ENCODE results near the gene FAAH2. TPM values are rescaled to one million over a fixed set of nuclear protein-coding genes. Genes with fewer than 3 reads are reported as not detected.

The FAAH2 gene
- total and polyA plus RNA-seq, 9 of the 15 experiments (the other 6 are each of a cell fraction or from before 2014, with no cell fraction given): 0.07 to 1.1 (median 0.47) TPM

GRCh38 chrX:57417827-57418226 lies 131.3 kb downstream of the FAAH2 start:
- H3K4me3 ChIP-seq: no peak overlapping the region
- H3K4me1 ChIP-seq (replicated peaks in 1 of 2; ENCODE audit: control insufficient read depth in 2 of 2, insufficient read depth in 2 of 2, low read length in 2 of 2): no peaks in the 10 kb centered on the region
- H2AFZ ChIP-seq (ENCODE audit: low read depth, low read length): no peak overlapping the region
- no peaks in the 10 kb centered on the region for H3K9me3 ChIP-seq (replicated peaks; ENCODE audit: control insufficient read depth, insufficient read depth, low read depth, low read length)
- no peaks in the 10 kb centered on the region for H3K27me3 ChIP-seq (ENCODE audit: control insufficient read depth in 2 of 2, insufficient read depth in 2 of 2, low read length in 2 of 2)
- no peaks in the 10 kb centered on the region for H3K79me2 ChIP-seq (ENCODE audit: control insufficient read depth, insufficient read depth, low read length)
- FAIRE-seq (no peak), ATAC-seq (no peak), DNase-seq (ENCODE audit: extremely low read depth in 1 of 4, low spot score in 3 of 4) (no peak)
- WGBS (ENCODE audit: insufficient coverage, low coverage, missing lambda C conversion rate): 5% methylated on average over 3 of the region's 4 CpGs
- BruUV-seq (replicated peaks): no TSS peak
- CTCF ChIA-PET (ENCODE audit: low intra/inter-chr PET ratio): no interaction called here
- no peaks in the 10 kb centered on the region for H4K20me1 ChIP-seq (replicated peaks; ENCODE audit: control insufficient read depth, insufficient read depth, low read length)
- in situ Hi-C loops (cut with MboI): no loop called here
- intact Hi-C loops (cut with micrococcal nuclease): no loop called here
- H3K36me3 ChIP-seq (ENCODE audit: control insufficient read depth, insufficient read depth, low read length): no peaks in the 10 kb centered on the region
- no peak overlapping the region for H3K4me2 ChIP-seq (ENCODE audit: insufficient read depth, low read length)
- H3K9me1 ChIP-seq (ENCODE audit: control insufficient read depth, insufficient read depth, low read length): no peaks in the 10 kb centered on the region
- POLR2A ChIA-PET: no interaction called here
- no peak overlapping the region for H3K27ac ChIP-seq (ENCODE audit: extremely low read depth, low read depth, low read length)
- H3K9ac ChIP-seq (ENCODE audit: insufficient read depth in 1 of 2, low read depth in 2 of 2, low read length in 2 of 2): no peak overlapping the region
- no peak for TF ChIP-seq RHOXF2B (CRISPR knock-in tag; conservative IDR thresholded peaks at IDR 0.05)
- no peak for TF ChIP-seq PREB (CRISPR knock-in tag; IDR thresholded peaks at IDR 0.05)
- TF ChIP-seq FUS (optimal IDR thresholded peaks at IDR 0.05; ENCODE audit: low read depth, low read length): no peak
- TF ChIP-seq ZNF79 (CRISPR knock-in tag; IDR thresholded peaks at IDR 0.05; ENCODE audit: low read depth): no peak
- no peak for TF ChIP-seq ARID4B (CRISPR knock-in tag; IDR thresholded peaks at IDR 0.05)
- no peak for TF ChIP-seq SREBF2 (CRISPR knock-in tag; IDR thresholded peaks at IDR 0.05)
- TF ChIP-seq CTCFL (IDR thresholded peaks at IDR 0.05; ENCODE audit: borderline replicate concordance, insufficient read depth, low read depth, low read length, poor library complexity, severe bottlenecking): no peak
- no peak for TF ChIP-seq ZNF518B (CRISPR knock-in tag; IDR thresholded peaks at IDR 0.05)
- TF ChIP-seq CHD2 (IDR thresholded peaks at IDR 0.05; ENCODE audit: low read depth, low read length): no peak
- no peak for TF ChIP-seq ZNF41 (CRISPR knock-in tag; conservative IDR thresholded peaks at IDR 0.05)

Measured in K562 (cell line).